Measurements from ENCODE around the gene UXS1.

DNA sequence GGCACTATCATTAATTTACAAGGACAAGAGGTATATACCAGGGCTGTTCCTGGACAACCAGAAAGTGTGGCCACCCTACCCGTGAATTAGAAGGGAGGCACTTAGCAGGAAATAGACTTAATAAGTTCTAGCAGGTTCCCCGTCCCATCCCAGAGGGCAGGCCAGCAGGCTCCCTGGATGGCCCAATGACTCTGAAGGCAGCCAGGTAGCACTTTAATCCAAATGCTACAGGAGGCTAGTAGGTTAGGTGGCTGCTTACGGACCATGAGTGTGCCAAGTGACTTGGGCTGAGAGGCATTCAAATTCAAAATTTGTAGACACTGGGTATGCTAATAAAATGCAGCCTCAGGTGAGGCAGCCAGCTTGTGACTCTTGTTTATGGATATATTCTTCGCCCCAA, 123.9 kb downstream of the UXS1 start:
- TF ChIP-seq CTCF (IDR thresholded peaks at IDR 0.05; ENCODE audit: poor library complexity, severe bottlenecking) = no peak
- TF ChIP-seq, protein P1, sequence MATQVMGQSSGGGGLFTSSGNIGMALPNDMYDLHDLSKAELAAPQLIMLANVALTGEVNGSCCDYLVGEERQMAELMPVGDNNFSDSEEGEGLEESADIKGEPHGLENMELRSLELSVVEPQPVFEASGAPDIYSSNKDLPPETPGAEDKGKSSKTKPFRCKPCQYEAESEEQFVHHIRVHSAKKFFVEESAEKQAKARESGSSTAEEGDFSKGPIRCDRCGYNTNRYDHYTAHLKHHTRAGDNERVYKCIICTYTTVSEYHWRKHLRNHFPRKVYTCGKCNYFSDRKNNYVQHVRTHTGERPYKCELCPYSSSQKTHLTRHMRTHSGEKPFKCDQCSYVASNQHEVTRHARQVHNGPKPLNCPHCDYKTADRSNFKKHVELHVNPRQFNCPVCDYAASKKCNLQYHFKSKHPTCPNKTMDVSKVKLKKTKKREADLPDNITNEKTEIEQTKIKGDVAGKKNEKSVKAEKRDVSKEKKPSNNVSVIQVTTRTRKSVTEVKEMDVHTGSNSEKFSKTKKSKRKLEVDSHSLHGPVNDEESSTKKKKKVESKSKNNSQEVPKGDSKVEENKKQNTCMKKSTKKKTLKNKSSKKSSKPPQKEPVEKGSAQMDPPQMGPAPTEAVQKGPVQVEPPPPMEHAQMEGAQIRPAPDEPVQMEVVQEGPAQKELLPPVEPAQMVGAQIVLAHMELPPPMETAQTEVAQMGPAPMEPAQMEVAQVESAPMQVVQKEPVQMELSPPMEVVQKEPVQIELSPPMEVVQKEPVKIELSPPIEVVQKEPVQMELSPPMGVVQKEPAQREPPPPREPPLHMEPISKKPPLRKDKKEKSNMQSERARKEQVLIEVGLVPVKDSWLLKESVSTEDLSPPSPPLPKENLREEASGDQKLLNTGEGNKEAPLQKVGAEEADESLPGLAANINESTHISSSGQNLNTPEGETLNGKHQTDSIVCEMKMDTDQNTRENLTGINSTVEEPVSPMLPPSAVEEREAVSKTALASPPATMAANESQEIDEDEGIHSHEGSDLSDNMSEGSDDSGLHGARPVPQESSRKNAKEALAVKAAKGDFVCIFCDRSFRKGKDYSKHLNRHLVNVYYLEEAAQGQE (IDR thresholded peaks at IDR 0.05; ENCODE audit: borderline replicate concordance) = no peak
- TF ChIP-seq POLR2AphosphoS5 (IDR thresholded peaks at IDR 0.05) = no peak
